Activated CD4-positive, alpha-beta T cell treated with anti-CD3 and anti-CD28 coated beads, Interleukin-10, Interleukin-2, amounts not matched to agents 100 ng/mL and 50 ng/mL, durations not matched to agents 16 hours and 8 hours (primary cell): ENCODE data around the gene BEST1.
"Not testable (repeated sequence)": the region's sequence is repeated elsewhere in the genome, so short reads cannot be mapped to it uniquely, and the experiment has no call there.

Experiments used
- DNase-seq: peaks from one replicate; pipeline ENCODE4 v3.0.0-alpha.2; 2020

The BEST1 gene

DNA sequence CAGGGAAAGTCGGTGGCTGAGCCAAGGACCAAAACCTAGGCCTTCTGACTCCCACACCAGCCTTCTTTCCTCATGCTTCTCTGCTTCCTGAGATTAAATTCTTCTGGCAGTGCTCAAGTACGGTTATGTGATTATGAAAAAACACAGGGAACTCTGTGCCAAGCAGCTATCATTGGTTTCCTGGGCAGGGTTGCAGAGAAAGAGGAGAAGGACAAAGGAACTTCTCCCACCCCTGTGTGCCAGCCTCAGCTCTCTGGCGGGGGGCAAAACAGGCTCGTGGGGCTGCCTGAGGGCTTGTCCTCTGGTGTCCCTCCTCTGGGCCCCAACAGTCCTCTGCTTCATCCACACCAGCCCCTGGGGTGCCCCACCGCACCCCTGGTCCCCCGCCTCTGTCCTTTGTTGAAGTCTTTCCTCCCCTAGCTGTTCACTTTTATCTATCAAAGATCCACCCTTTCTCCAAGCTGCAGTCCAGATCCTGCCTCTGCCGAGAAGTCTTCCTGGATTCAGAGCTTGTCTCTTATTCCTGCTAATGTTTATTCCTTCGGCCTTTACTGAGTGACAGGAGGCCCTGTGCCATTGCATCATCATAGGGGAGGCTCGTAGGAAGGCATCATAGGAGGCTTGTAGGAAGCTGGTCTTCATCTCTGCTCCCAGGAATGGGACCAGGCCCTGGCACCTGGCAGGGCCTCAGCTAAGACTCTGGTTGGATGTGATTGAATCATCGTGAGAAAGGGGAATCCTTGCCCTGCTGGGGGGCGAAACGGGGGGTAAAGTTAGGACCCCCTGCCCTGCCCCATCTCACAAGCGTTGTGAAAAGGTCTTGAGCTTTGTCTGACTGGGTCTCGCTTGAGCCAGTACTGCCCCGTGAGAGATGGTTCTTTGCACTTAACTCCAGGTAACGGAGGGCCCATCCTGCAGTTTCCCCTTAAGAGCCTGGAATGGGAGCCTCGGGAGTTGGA is 28.8 kb downstream of the BEST1 start:
- no peak for DNase-seq

DNA sequence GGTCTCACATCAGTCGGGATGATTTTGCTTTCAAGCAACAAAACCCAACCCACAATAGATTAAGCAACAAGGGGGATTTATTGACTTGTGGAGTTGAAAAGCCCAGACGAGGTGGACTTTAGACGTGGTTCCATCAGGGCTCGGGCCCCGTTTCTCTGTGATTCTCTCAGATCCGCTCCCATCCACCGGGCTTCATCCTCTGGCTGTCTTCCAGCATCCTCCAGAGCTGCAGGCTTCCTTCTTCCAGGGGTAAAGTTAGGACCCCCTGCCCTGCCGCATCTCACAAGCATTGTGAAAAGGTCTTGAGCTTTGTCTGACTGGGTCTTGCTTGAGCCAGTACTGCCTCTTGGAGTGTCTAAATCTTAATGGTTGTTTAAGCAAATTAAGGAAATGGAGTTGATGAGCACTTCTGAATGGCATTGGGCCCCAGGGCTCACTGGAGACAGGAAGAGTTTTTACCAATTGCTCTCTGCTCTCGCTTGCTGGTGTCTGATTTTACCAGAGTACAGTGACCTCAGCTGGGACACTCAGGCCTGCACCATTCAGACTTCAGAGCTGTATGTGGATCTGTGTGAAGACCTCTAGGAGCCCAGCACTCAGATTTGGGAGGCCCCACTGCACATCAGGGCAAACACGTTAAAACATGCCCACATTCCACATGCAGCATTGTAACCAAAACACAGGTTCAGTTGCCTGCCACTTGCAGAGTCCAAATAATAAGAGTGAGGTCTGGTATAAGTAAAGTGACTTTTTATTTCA is 30.8 kb downstream of the BEST1 start:
- no peak for DNase-seq

DNA sequence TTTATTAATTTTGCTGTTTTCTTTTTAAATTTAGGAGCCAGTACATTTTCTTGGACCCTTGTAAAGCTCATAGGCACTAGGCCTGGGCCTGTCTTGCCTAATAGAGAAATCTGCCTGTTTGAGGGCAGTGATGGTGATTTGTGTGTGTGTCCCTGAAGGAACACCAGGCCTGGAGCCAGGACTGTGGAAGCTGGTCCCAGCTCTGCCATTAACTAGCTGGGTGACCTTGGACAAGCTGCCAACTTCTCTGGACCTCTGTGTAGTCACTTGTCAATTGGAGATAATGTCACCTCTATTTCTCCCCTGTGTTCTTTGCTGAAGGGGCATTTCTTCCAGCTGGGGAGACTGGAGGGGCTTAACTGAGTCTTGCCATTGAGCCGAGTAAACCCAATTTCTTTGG is 33.3 kb downstream of the BEST1 start:
- no peak for DNase-seq

DNA sequence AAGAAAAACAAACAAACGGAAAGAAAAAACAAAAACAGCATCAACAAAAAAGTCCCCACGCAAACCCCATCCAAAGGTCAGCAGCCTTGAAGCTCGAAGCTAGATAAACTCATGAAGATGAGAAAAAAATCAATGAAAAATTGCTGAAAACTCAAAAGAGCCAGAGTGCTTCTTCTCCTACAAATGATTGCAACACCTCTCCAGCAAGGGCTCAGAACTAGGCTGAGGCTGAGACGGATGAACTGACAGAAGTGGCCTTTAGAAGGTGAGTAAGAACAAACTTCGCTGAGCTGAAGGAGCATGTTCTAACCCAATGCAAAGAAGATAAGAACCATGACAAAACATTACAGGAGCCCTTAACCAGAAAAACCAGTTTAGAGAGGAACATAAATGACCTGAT is 35.7 kb downstream of the BEST1 start:
- DNase-seq = no peak

DNA sequence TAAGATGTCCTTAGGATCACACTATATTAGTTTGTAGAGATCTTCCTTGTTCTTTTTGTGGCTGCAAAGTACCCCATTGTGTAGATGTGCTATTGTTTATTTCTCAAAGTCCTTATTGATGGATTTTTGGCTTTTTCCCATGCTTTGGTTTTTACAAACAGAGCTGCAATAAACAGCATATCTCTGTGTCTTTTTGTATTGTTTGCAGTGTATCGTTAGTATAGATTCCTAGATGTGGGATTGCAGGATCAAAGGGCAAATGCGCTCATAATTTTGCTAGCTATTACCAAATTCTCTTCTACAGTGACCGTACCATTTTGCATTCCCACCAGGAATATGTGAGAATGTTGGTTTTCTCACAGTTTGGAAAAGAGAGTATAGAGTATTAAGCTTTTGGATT is 44.8 kb downstream of the BEST1 start:
- no peak for DNase-seq

DNA sequence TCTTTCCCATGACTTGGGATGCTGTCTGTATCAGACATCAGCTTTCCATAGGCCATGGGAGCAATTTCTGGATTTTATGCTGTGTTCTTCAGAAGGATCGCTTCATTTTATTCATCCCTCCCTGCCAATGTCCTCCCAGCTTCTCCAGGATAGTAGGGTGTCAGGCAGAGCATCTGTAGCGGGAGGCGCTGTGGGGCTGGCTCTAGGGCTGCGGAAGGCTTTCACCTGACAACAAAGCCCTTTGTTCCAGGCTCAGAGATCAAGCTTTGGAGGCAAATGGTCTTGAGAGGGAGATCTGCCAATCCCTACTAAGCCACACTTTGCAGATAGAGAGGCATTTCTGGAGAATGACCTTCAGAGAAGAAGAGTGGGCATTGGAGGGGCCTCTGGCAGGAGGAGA is 46.8 kb downstream of the BEST1 start:
- no peak for DNase-seq

DNA sequence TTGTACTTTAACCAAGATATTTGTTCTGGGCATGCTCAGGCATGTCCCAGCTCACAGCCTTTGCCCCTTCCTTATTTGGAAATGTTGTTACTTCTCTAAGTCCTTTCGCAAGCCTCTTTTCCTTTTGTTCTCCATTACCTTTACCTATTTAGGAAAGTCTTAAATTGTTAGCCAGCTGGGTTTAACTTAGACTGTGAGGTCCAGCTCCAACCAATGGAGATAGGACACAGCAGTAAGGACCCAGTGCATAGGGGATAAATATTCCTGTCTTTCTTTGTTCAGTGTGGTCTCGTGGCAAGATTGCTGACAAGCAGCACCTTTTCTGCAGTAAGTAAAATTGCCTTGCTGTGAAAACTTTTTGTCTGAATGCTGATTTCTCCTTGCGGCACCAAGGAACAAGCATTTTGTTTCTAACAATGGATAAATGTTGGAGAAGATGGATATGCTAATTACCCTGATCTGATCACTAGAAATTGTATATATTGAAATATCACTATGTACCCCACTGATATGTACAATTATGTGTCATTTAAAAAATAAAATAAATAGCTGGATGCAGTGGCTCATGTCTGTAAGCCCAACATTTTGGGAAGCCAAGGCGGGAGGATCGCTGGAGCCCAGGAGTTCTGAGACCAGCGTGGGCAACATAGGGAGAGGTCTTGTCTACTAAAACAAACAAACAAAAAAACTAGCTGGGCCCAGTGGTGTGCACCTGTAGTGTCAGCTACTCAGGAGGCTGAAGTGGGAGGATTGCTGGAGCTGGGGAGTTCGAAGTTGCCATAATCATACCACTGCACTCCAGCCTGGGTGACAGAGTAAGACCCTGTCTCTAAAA is 49.2 kb downstream of the BEST1 start:
- no peak for DNase-seq

DNA sequence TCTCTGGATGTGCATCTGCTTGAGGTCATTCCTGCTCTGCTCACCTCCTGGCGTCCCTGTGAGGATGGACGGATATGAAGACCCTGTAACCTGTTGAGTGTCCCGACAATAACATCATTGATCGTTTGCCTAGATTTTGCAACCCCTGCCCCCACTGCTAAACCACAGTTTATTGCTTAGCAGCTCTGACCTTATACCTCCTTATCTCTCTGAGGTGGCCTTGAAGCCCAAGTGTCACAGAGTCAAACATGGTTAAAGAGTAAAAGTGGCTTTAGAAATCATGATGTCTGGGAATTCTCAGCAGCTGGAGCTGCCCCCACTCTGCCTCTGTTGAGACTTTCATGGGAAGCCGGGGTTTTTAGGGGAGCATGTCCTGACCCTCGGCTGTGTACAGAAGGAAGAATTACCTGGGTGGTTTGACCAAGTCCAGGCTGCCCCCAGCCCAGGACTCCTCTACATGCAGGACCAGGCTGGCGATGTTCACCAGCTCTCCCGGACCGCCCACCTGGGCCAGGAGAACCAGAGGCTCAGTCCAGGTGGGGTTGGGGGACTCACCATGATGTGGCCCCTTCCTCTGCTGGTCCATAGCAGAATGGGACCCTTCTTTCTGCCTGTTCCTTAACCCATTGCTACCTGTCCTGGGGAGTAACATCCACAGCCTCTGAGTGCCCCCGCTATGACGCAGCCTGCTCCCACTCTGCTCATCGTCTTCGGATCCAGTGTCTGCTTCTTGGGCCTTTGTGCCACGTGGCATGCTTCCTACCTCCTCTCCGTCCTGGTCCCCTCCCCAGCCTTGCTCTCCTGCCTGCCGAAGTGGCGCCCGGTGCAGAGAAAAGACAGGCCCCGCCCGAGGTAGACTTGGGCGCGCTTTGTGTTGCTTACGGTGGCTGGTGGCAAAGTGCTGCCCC is 50.6 kb downstream of the BEST1 start:
- DNase-seq = no peak

DNA sequence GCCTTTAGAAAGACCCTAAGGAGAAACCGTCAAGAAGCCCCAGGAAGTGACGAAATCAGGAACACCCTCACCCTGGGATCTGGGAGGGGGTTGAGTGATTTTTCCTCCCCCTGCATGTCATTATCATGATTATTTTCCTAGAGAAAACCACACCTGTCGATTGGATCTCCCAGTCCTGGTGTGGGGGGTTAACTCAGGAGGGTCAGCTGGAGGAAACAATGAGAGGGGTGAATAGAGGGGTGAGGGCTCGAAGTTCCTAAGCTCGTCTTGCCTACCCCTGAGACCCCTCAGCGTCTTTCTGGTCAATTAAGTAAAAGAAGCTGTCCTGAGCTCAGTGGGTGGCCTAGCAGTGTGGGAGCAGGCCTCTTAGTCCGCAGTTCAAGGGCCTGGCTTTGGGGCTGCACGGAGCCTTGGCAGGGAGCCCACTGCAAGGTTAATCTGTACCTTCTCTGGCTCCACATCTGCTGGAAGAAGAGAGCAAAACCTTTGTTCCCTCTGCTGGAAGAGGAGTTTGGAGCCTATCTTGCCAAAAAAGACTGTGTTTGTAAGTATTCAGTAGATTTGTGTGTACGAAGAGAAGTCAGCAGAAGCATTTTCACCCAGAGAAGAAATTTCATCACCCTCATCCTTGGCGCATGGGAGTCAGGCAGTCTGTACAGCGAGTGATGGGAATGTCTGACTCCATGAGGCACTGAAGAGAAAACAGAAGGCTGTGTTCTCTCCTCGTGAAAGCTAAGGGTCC is 51.5 kb downstream of the BEST1 start:
- DNase-seq = no peak

DNA sequence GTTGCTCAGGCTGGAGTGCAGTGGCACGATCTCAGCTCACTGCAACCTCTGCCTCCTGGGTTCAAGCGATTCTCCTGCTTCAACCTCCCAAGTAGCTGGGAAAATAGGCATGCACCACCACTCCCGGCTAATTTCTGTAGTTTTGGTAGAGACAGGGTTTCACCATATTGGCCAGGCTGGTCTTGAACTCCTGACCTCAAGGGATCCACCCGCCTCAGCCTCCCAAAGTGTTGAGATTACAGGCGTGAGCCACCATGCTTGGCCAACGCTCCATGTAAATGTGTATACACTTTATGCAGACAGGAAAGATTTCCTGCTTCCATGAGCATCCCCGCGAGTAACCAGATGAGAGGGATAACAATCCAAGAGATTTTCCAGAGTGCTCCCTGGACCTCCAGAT is 52.1 kb downstream of the BEST1 start:
- DNase-seq = not testable (repeated sequence)

DNA sequence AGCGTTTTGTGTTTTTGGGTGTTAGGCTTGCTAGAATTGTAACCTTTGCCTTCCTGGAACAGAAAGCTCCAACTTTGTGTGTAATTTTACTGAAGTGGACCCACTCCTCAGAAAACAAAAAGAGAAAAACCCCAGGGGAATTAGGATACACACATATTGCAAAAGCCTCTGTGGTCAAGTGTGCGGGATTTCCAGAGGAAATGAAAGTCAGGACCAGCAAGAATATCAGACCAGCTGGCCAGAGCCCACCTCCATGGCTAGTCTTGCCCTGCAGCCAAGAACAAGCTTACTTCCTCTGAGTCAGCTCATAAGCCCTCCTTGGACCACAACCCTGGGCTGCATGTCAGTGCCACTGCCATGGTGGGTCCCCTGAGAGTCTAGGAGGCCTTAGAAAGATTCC is 54.3 kb downstream of the BEST1 start:
- peak; percentile 3 for DNase-seq

DNA sequence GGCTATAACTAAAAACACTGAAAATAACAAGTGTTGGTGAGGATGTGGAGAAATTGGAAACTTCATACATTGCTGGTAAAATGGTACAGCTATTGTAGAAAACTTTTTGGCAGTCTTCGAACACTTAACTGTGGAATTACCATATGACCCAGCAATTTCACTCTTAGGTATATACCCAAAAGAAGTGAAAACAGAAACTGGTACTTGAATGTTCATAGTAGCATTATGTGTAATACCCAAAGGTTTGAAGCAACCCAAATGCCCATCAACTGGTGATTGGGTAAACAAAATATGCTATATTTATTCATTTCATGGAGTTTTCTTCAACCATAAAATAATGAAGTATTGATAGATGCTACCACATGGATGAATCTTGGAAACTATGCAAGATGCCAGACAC is 58.0 kb downstream of the BEST1 start:
- DNase-seq = peak; percentile 53

DNA sequence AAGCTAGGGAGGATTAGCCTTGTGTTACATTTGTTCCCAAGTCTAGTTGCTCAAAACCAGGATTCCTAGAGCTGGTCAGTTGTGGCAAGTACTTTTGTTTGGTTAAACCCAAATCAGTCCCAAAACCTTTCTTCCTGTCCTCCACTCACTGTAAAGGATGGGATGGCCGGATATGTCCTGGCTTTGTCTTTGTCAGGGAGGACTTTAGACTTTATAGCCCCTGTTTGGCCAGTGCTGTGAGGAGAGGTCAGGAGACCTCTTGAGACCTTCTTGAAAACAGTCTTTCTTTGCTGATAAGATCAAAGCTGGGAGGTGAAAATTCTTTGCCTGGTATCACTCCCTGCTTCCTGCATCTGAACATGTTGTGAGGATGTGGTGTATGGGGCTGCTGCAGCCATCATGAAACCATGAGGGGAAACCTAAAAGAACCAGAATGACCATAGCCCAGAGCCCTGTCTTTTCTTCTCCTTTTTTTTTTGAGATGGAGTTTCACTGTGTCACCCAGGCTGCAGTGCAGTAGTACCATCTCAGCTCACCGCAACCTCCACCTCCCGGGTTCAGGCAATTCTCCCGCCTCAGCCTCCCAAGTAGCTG is 60.9 kb downstream of the BEST1 start:
- DNase-seq = no peak

DNA sequence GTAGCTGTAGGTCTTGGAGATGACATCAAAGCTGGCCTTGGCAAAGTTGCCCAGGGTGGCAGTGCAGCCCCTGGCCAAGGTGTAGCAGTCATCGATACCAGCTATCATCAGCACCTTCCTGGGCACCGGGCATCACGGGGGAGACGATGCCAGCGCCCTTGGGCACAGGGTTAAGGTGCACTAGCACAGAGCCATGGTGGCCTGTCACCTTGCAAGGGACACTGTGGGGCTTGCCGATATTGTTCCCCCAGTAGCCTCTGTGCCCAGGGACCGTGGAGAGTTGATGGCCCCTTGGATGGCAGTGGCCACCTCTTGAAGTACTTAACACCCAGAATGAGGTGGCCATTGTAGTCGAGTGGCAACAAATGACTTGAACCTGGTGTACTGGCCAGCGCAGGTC is 61.7 kb downstream of the BEST1 start:
- DNase-seq = no peak

DNA sequence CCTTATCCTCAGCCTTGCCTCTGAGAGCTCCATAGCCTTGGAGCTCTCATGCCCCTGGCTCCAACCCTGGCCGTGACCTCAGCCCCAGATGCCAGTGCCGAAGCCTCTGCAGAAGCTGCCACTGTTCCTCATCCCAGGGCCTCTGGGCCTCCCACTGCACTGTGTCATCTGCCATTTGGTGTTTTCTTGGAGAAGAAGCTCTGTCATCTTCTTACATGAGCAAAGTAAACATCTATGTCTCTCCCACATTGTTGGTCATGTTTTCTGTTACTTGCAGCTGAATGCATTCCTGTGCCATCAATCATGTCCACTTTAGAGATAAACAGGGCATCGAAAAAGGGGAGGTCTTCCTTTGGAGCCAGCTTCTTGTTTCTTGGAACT is 62.3 kb downstream of the BEST1 start:
- DNase-seq = no peak

DNA sequence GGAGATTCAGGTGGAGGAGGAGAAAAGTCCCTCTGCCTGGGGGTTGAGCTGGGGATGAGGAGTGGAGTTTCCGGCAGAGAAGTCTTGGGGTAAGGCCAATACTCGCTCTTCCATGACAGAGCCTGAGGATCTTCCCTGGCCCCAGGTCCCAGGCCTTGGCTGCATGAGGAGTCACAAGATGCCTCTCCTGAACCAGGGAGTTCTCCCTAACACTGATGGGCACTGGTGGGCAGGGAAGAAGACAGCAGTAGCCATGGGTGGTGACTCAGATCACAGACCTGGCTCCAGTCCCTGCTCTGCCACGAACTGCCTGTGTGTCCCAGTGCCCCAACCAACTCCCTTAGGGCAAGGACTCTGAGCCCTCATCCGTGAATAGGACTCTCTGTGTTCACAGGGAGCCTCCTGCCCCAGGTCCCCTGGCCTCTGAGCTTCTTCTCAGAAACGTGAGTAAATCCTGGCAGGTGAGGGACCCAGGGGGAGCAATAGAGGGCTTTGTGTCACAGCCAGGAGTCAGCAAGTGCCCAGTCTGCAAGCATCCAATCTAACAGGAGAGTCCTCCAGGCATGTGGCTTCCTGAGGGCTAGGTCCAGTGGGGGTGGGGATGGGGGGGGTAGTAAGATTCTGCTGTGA is 62.8 kb downstream of the BEST1 start:
- DNase-seq = no peak
